Brain microvascular endothelial cell (primary cell): Measurements from ENCODE around the gene FAM9A.

ENCODE experiments used
- DNase-seq: peaks from one replicate; pipeline ENCODE4 v3.0.0-alpha.2; 2020
- H3K27ac ChIP-seq: fragments of 250-450 bp; sonication (Bioruptor Pico); 2 replicates; pipeline ENCODE4 v1.5.1; 2020; ENCODE audit warnings: mild to moderate bottlenecking, moderate library complexity
- H3K27me3 ChIP-seq: fragments of 250-450 bp; sonication (Bioruptor Pico); replicated peaks from 2 replicates; pipeline ENCODE4 v1.5.1; 2020; ENCODE audit warnings: mild to moderate bottlenecking
- H3K36me3 ChIP-seq: fragments of 250-450 bp; sonication (Bioruptor Pico); replicated peaks from 2 replicates; pipeline ENCODE4 v1.5.1; 2020; ENCODE audit warnings: mild to moderate bottlenecking
- H3K4me3 ChIP-seq: 2 replicates; pipeline ENCODE4 v1.5.1; 2011; ENCODE audit warnings: low read depth, mild to moderate bottlenecking, control low read depth, low read length, moderate library complexity
- CTCF ChIP-seq: IDR thresholded peaks from 2 replicates; pipeline ENCODE4 v1.5.1; 2011; ENCODE audit warnings: low read depth, mild to moderate bottlenecking, moderate library complexity, low read length, control low read depth, inconsistent platforms; ENCODE audit errors: missing control alignments
- in situ Hi-C: cut with HindIII; loops from 2 replicates; pipeline ENCODE4 v1.10.0; 2017; ENCODE audit warnings: low sequenced_read_pairs, low pct_ligation_motif_present

FAM9A gene

GRCh38 chrX:8801041-8801599 is at the start of gene FAM9A:
Gene FAM9A (minus strand): TSS chrX:8801383. CDS start chrX:8800171, 1,212 bp downstream.
- no peak within 1 kb of the TSS for H3K27ac ChIP-seq
- H3K4me3 ChIP-seq: no peak within 1 kb of the TSS
- H3K27me3 ChIP-seq: no peaks in the 10 kb centered on the region
- no peaks in the 10 kb centered on the region for H3K36me3 ChIP-seq
- in situ Hi-C loops: no loop called here
- TF ChIP-seq CTCF: no peak
- no peak for DNase-seq

GRCh38 chrX:8850478-8850877 is 49.3 kb upstream of the FAM9A start:
- in situ Hi-C loops: no loop called here
- Histone ChIP-seq H3K4me3 (no peak overlapping the region), H3K27me3 (no peaks in the 10 kb centered on the region), H3K36me3 (no peaks in the 10 kb centered on the region), H3K27ac (no peak overlapping the region)
- no peak for TF ChIP-seq CTCF
- no peak for DNase-seq

- no peak overlapping the region for H3K27ac ChIP-seq
- in situ Hi-C loops: no loop called here
- H3K36me3 ChIP-seq: no peaks in the 10 kb centered on the region
- no peak for DNase-seq
- no peak overlapping the region for H3K4me3 ChIP-seq
- TF ChIP-seq CTCF: peak; percentile 15
- no peaks in the 10 kb centered on the region for H3K27me3 ChIP-seq
Observed at GRCh38 chrX:8849945-8850344, 48.8 kb upstream of the FAM9A start.

- no peaks in the 10 kb centered on the region for H3K36me3 ChIP-seq
- no peak overlapping the region for H3K27ac ChIP-seq
- no peak for DNase-seq
- in situ Hi-C loops: no loop called here
- H3K27me3 ChIP-seq: no peaks in the 10 kb centered on the region
- TF ChIP-seq CTCF: no peak
- no peak overlapping the region for H3K4me3 ChIP-seq
Observed at GRCh38 chrX:8849458-8849857, 48.3 kb upstream of the FAM9A start.

GRCh38 chrX:8848911-8849310 is 47.7 kb upstream of the FAM9A start:
- no peak for DNase-seq
- Histone ChIP-seq H3K36me3 (no peaks in the 10 kb centered on the region), H3K27me3 (no peaks in the 10 kb centered on the region), H3K27ac (no peak overlapping the region), H3K4me3 (no peak overlapping the region)
- in situ Hi-C loops: no loop called here
- no peak for TF ChIP-seq CTCF

GRCh38 chrX:8848441-8848840 is 47.3 kb upstream of the FAM9A start:
- Histone ChIP-seq H3K27ac (no peak overlapping the region), H3K36me3 (no peaks in the 10 kb centered on the region), H3K27me3 (no peaks in the 10 kb centered on the region), H3K4me3 (no peak overlapping the region)
- no peak for DNase-seq
- in situ Hi-C loops: no loop called here
- no peak for TF ChIP-seq CTCF
